ENCODE data around the gene PSMD6.

The PSMD6 gene

DNA sequence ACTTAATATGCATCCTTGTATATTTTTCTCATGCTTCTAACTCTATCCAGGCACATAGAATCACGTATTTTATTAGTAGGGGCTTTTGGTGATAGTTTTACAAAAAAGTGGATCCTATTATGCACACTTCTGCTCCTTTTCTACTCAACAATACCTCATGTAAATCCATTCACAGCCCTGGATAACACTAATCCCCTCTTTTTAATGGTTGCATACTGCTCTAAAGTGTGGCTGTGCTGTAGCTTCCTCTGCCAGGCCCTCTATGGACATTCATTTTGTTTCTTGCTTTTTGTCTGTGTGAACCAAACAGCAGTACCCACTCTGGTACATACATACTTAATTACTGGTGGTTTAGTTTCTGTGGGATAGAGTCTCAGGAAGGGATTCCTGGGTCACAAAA is 59.8 kb downstream of the PSMD6 start:
- in situ Hi-C loops (cut with MboI; ENCODE audit: low sequenced_read_pairs), result no loop called here

DNA sequence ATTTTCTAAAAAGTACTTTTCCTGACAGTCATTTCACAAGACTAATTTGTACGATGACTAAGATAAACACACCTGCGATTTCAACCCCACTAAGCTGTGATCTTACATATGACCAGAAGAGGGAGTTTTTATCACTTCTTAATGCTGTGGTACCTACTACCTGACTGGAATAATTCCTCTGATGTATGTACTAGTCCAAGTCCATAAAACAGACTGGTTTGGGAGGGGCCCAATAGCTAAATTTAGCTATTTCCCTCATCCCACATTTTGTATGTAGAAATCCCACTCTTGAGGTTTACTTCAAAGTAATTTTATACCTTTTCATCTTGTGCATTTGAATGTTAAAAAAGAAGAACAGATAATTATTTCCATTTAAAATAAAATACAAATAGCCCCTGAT is 61.4 kb downstream of the PSMD6 start:
- in situ Hi-C loops (cut with MboI; ENCODE audit: low sequenced_read_pairs), result no loop called here
